HepG2 (cell line): ENCODE data around the gene EPS8. TPM values are rescaled to one million over a fixed set of nuclear protein-coding genes. Genes with fewer than 3 reads are reported as not detected.

Experiments used
- CCAR2 ChIP-seq: fragments of 200-400 bp; formaldehyde crosslinking; optimal IDR thresholded peaks from 2 replicates; pipeline ENCODE3; 2018; ENCODE audit warnings: low read depth, mild to moderate bottlenecking, low read length, moderate library complexity
- DRAP1 ChIP-seq: IDR thresholded peaks from 2 replicates; pipeline ENCODE4 v1.6.1; 2016; ENCODE audit warnings: missing genetic modification reagents, missing compliant biosample characterization
- GATAD1 ChIP-seq: IDR thresholded peaks from 2 replicates; pipeline ENCODE4 v1.6.1; 2016; ENCODE audit warnings: missing genetic modification reagents, missing compliant biosample characterization
- HNF4A ChIP-seq: sonication (generic); formaldehyde crosslinking; IDR thresholded peaks from 2 replicates; pipeline ENCODE4 v1.4.0; 2020; ENCODE audit warnings: missing genetic modification reagents
- HNRNPLL ChIP-seq: fragments of 200-400 bp; formaldehyde crosslinking; IDR thresholded peaks from 2 replicates; pipeline ENCODE4 v1.6.1; 2017; ENCODE audit warnings: mild to moderate bottlenecking, low read depth, low read length; ENCODE audit not compliant: poor library complexity, severe bottlenecking
- IKZF1 ChIP-seq: fragments of 450-650 bp; IDR thresholded peaks from 2 replicates; pipeline ENCODE4 v1.7.1; 2016
- MYPOP ChIP-seq: sonication (generic); formaldehyde crosslinking; IDR thresholded peaks from 2 replicates; pipeline ENCODE4 v1.8.1; 2023; ENCODE audit warnings: mild to moderate bottlenecking, moderate library complexity, missing genetic modification reagents
- RBM22 ChIP-seq: fragments of 200-400 bp; formaldehyde crosslinking; optimal IDR thresholded peaks from 2 replicates; pipeline ENCODE3; 2017; ENCODE audit warnings: mild to moderate bottlenecking, low read length, moderate library complexity
- SP5 ChIP-seq: IDR thresholded peaks from 2 replicates; pipeline ENCODE4 v1.6.1; 2016; ENCODE audit warnings: low read depth, borderline replicate concordance
- SUZ12 ChIP-seq: fragments of 150-350 bp; IDR thresholded peaks from 2 replicates; pipeline ENCODE4 v1.6.1; 2014; ENCODE audit warnings: low read depth, low read length
- ZFP36L1 ChIP-seq: sonication (generic); formaldehyde crosslinking; IDR thresholded peaks from 2 replicates; pipeline ENCODE4 v1.8.0; 2022; ENCODE audit warnings: mild to moderate bottlenecking, missing genetic modification reagents, moderate library complexity
- ZNF124 ChIP-seq: sonication (generic); formaldehyde crosslinking; IDR thresholded peaks from 2 replicates; pipeline ENCODE4 v1.4.0; 2020; ENCODE audit warnings: missing genetic modification reagents
- ZNF263 ChIP-seq: sonication (generic); formaldehyde crosslinking; IDR thresholded peaks from 2 replicates; pipeline ENCODE4 v1.4.0; 2020; ENCODE audit warnings: missing genetic modification reagents
- ZNF549 ChIP-seq: sonication (generic); formaldehyde crosslinking; IDR thresholded peaks from 2 replicates; pipeline ENCODE4 v1.5.0; 2020; ENCODE audit warnings: missing genetic modification reagents
- ZNF570 ChIP-seq: sonication (generic); formaldehyde crosslinking; IDR thresholded peaks from 2 replicates; pipeline ENCODE4 v1.4.0; 2020; ENCODE audit warnings: mild to moderate bottlenecking, missing genetic modification reagents, borderline replicate concordance
- ZNF572 ChIP-seq: sonication (generic); formaldehyde crosslinking; IDR thresholded peaks from 2 replicates; pipeline ENCODE4 v1.5.1; 2020; ENCODE audit warnings: mild to moderate bottlenecking, missing genetic modification reagents
- ZNF766 ChIP-seq: sonication (generic); formaldehyde crosslinking; IDR thresholded peaks from 2 replicates; pipeline ENCODE4 v1.5.0; 2020; ENCODE audit warnings: missing genetic modification reagents, borderline replicate concordance
- ZSCAN5A ChIP-seq: sonication (generic); formaldehyde crosslinking; IDR thresholded peaks from 2 replicates; pipeline ENCODE4 v1.8.0; 2022; ENCODE audit warnings: mild to moderate bottlenecking, missing genetic modification reagents, borderline replicate concordance
- polyA plus RNA-seq, 8 experiments: library from polyadenylated mRNA; depleted of rRNA in 3 of 8; stranded (reverse) in 7 of 8; unstranded in 1 of 8; fragments of >200 nt; fragmentation: Illumina TruSeq in 4 of 8; extraction: Trizol in 4 of 8; gene quantifications; 2 replicates each; pipeline versions ENCODE4 v1.2.1 to v1.2.3, GENCODE V29; 2011 to 2016; ENCODE audit warnings: low read depth in 4 of 8, missing spikeins in 1 of 8, mixed read lengths in 1 of 8; ENCODE audit not compliant: insufficient read depth in 1 of 8
- total RNA-seq, 5 experiments: library from RNA; depleted of rRNA; stranded (reverse); fragments of >200 nt; fragmentation: Illumina TruSeq; extraction: Trizol; gene quantifications; 2 replicates each; pipeline ENCODE4 v1.2.3, GENCODE V29; 2016; ENCODE audit warnings: low read depth in 1 of 5
- TF ChIP-seq, protein P1 (sequence below): sonication (generic); formaldehyde crosslinking; IDR thresholded peaks from 2 replicates; pipeline ENCODE4 v1.4.0; 2020; ENCODE audit warnings: mild to moderate bottlenecking, missing genetic modification reagents
- TF ChIP-seq, protein P2 (sequence below): IDR thresholded peaks from 2 replicates; pipeline ENCODE4 v1.6.1; 2016; ENCODE audit warnings: low read depth
- TF ChIP-seq, protein P3 (sequence below): sonication (generic); formaldehyde crosslinking; IDR thresholded peaks from 2 replicates; pipeline ENCODE4 v1.4.0; 2020; ENCODE audit warnings: missing genetic modification reagents

EPS8 gene
- total and polyA plus RNA-seq, 2 of the 13 experiments (the other 11 are each of a cell fraction or from before 2014, with no cell fraction given): 37.1 to 43.4 TPM

- TF ChIP-seq DRAP1 (peak; percentile 60; the same call in 1 of the 2 replicates), ZNF766 (CRISPR knock-in tag) (no peak), RBM22 (no peak), GATAD1 (CRISPR knock-in tag) (0 out of 2 replicates have a peak, but pooled peaks have one; percentile 31), ZFP36L1 (no peak), ZSCAN5A (peak; percentile 34; the same call in 1 of the 2 replicates), HNRNPLL (no peak), SUZ12 (no peak), ZNF549 (CRISPR knock-in tag) (no peak), SP5 (CRISPR knock-in tag) (no peak), MYPOP (CRISPR knock-in tag) (0 out of 2 replicates have a peak, but pooled peaks have one; percentile 25), IKZF1 (no peak), ZNF570 (no peak), ZNF124 (CRISPR knock-in tag) (0 out of 2 replicates have a peak, but pooled peaks have one; percentile 58), ZNF263 (CRISPR knock-in tag) (no peak), ZNF572 (CRISPR knock-in tag) (no peak), CCAR2 (no peak), HNF4A (CRISPR knock-in tag) (peak; percentile 96)
- TF ChIP-seq, protein P1, sequence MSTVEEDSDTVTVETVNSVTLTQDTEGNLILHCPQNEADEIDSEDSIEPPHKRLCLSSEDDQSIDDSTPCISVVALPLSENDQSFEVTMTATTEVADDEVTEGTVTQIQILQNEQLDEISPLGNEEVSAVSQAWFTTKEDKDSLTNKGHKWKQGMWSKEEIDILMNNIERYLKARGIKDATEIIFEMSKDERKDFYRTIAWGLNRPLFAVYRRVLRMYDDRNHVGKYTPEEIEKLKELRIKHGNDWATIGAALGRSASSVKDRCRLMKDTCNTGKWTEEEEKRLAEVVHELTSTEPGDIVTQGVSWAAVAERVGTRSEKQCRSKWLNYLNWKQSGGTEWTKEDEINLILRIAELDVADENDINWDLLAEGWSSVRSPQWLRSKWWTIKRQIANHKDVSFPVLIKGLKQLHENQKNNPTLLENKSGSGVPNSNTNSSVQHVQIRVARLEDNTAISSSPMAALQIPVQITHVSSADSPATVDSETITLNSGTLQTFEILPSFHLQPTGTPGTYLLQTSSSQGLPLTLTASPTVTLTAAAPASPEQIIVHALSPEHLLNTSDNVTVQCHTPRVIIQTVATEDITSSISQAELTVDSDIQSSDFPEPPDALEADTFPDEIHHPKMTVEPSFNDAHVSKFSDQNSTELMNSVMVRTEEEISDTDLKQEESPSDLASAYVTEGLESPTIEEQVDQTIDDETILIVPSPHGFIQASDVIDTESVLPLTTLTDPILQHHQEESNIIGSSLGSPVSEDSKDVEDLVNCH: no peak
- TF ChIP-seq, protein P2, sequence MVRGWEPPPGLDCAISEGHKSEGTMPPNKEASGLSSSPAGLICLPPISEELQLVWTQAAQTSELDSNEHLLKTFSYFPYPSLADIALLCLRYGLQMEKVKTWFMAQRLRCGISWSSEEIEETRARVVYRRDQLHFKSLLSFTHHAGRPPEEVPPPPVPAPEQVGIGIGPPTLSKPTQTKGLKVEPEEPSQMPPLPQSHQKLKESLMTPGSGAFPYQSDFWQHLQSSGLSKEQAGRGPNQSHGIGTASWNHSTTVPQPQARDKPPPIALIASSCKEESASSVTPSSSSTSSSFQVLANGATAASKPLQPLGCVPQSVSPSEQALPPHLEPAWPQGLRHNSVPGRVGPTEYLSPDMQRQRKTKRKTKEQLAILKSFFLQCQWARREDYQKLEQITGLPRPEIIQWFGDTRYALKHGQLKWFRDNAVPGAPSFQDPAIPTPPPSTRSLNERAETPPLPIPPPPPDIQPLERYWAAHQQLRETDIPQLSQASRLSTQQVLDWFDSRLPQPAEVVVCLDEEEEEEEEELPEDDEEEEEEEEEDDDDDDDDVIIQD (CRISPR knock-in tag): peak; percentile 97
- TF ChIP-seq, protein P3, sequence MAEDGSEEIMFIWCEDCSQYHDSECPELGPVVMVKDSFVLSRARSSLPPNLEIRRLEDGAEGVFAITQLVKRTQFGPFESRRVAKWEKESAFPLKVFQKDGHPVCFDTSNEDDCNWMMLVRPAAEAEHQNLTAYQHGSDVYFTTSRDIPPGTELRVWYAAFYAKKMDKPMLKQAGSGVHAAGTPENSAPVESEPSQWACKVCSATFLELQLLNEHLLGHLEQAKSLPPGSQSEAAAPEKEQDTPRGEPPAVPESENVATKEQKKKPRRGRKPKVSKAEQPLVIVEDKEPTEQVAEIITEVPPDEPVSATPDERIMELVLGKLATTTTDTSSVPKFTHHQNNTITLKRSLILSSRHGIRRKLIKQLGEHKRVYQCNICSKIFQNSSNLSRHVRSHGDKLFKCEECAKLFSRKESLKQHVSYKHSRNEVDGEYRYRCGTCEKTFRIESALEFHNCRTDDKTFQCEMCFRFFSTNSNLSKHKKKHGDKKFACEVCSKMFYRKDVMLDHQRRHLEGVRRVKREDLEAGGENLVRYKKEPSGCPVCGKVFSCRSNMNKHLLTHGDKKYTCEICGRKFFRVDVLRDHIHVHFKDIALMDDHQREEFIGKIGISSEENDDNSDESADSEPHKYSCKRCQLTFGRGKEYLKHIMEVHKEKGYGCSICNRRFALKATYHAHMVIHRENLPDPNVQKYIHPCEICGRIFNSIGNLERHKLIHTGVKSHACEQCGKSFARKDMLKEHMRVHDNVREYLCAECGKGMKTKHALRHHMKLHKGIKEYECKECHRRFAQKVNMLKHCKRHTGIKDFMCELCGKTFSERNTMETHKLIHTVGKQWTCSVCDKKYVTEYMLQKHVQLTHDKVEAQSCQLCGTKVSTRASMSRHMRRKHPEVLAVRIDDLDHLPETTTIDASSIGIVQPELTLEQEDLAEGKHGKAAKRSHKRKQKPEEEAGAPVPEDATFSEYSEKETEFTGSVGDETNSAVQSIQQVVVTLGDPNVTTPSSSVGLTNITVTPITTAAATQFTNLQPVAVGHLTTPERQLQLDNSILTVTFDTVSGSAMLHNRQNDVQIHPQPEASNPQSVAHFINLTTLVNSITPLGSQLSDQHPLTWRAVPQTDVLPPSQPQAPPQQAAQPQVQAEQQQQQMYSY (CRISPR knock-in tag): no peak
Measured at GRCh38 chr12:15629108-15629507, 160.1 kb downstream of the EPS8 start (continued).
